Stimulated activated CD4-positive, alpha-beta T cell treated with anti-CD3 and anti-CD28 coated beads, TNF-alpha, amount 100 ng/mL, for 4 hours (primary cell): ENCODE data around the gene DICER1.

Experiments
- DNase-seq, 3 experiments: peaks; one replicate each; pipeline ENCODE4 v3.0.0-alpha.2; 2020; ENCODE audit warnings: low read depth in 3 of 3

DICER1 gene

GRCh38 chr14:95040708-95041476, 116.4 kb downstream of the DICER1 start:
- no peak for DNase-seq

GRCh38 chr14:95039993-95040348, 117.4 kb downstream of the DICER1 start:
- no peak for DNase-seq

- no peak for DNase-seq
These were observed 117.9 kb downstream of the DICER1 start for GRCh38 chr14:95039259-95039992.

- no peak for DNase-seq
These were observed 118.6 kb downstream of the DICER1 start for GRCh38 chr14:95038521-95039250.

GRCh38 chr14:95037273-95037672, 120.1 kb downstream of the DICER1 start:
- DNase-seq: no peak
